GM12892 (cell line): ENCODE measurements around the gene NT5C2.

Source experiments
- POLR2A ChIP-seq: IDR thresholded peaks from 2 replicates; pipeline ENCODE4 v1.6.1; 2011; ENCODE audit warnings: low read depth, low read length, control low read depth
- POLR2AphosphoS5 ChIP-seq: IDR thresholded peaks from 2 replicates; pipeline ENCODE4 v1.6.1; 2011; ENCODE audit warnings: low read depth, low read length, control low read depth
- TAF1 ChIP-seq: IDR thresholded peaks from 2 replicates; pipeline ENCODE4 v1.6.1; 2011; ENCODE audit warnings: low read depth, mild to moderate bottlenecking, control low read depth, low read length, borderline replicate concordance

DNA sequence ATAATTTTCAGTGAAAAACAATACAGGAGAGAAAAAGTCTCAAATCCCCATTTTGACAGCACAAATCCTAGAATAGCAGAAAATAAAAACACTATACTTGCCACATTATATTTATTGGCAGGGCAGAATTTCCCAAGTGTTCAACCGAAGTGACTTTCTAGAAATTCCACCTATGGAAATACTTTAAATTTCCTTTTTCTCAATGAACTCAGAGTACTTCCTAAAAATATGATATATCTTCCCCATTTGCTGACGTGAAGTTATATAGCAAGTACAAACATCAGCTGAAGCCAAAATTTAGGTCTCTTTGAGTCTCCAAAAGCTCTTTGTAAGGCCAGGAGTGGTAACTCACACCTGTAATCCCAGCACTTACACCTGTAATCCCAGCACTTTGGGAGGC lies 83.3 kb downstream of the NT5C2 start:
- TF ChIP-seq TAF1 = no peak
- TF ChIP-seq POLR2A = no peak
- no peak for TF ChIP-seq POLR2AphosphoS5
